GM23248 (cell line): ENCODE measurements around the gene ZSCAN5B.

Experiments
- EZH2 ChIP-seq: fragments of 200-600 bp; sonication (generic); IDR thresholded peaks from 2 replicates; pipeline ENCODE4 v1.6.1; 2018; ENCODE audit warnings: antibody characterized with exemption, mild to moderate bottlenecking; ENCODE audit not compliant: insufficient read depth, poor library complexity, severe bottlenecking
- EZH2phosphoT487 ChIP-seq: fragments of 200-600 bp; sonication (generic); IDR thresholded peaks from 2 replicates; pipeline ENCODE4 v1.6.1; 2018; ENCODE audit warnings: antibody characterized with exemption, moderate library complexity, mild to moderate bottlenecking, low read depth; ENCODE audit not compliant: insufficient read depth

GRCh38 chr19:56222901-56223300 is 25.3 kb upstream of the ZSCAN5B start:
- no peak for TF ChIP-seq EZH2
- TF ChIP-seq EZH2phosphoT487 = no peak
